ENCODE data around the gene SLC35F3. TPM values are rescaled to one million over a fixed set of nuclear protein-coding genes. Genes with fewer than 3 reads are reported as not detected.
"Not testable (repeated sequence)": the region's sequence is repeated elsewhere in the genome, so short reads cannot be mapped to it uniquely, and the experiment has no call there.

SLC35F3 gene
- polyA plus RNA-seq (ENCODE audit: insufficient read length in 3 of 3): under 1 TPM; 0.42 to 0.75 (median 0.69) TPM

DNA sequence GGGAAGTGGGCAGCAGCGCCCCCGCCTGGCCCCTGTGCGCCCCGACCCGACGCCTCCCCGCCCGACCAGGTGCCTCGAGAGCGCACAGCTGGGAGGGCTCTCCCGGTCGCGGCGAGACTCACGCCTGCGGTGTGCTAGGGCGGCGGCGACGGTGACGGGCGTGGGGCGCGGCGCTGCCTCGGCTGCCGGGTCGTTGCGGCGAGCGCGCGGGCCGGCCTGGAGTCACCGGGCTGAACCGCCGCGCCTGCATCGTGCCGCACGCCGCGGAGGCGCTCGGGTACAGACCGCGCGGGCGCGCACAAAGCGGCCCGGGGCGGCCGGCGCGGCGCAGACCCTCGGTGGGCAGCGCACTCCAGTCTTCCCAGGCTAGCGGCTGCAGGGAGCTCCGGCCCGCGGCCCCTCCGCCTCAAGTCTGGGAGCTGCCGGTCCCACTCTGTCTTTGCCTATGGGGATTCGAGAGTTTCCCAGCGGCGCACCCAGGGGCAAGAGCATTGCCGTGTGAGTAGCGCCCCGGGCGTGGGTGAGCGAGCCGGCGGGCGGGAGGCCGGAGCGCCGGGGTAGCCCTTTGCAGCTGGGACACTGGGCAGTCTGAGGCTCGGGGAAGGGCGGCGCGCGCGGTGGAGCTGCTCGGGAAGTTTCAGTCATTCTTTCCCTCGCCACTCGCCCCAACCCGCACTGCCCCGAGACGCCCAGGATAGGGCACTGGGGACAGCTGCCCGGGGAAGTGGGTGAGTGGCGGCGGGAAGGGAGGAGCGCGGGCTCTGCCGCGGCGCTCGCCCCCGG, at the start of gene SLC35F3:
SLC35F3 (plus strand) TSS at position 44 of the 783 bp plus-strand sequence.
- no peak for DNase-seq (ENCODE audit: low read depth in 3 of 3, low spot score in 2 of 3)

DNA sequence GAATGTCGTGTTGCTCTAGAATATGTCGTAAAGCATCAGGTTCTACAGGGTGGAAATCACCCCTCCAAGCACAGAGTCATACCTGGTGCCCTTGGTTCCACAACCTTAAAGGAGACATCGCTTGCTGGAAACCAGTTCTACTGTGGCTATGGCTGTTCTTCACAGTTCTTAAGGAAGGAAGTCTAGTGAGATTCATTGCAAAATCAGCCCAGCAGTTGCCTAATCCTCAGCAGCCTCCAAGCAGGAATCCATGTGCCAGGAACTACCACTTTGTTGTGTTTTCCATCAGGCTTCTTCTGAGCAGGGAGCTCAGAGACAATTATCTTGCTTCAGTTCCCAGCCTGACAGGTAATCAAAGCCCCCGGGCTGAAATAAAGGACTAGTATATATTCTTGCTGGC, 45.0 kb upstream of the SLC35F3 start:
- no peak for DNase-seq (ENCODE audit: low read depth in 3 of 3, low spot score in 2 of 3)

DNA sequence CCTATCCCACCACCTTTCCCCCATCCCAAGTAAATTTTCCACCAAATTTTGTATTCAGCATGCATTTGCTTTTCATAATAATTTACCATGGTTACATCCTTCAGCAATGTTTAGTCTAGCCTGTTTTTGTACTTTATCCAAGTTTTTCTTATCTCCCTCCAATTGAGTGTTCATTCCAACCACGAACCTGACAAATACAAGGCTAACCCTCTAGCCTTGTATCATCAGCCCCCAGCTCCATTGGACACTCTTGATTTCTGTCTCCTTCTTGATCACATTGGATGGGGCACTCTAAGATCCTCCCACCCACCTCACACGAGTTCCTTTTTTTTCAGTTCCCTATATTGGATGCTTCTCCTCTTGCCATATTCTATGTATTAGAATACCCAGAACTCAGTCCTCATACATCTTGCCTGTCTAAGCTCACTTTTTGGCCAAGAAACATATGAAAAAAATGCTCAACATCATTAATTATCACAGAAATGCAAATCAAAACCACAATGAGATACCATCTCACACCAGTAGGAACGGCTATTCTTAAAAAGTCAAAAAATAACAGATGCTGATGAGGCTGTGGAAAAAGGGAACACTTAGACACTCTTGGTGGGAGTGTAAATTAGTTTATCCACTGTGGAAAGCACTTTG, 40.5 kb upstream of the SLC35F3 start:
- DNase-seq (ENCODE audit: low read depth in 3 of 3, low spot score in 2 of 3): no peak

DNA sequence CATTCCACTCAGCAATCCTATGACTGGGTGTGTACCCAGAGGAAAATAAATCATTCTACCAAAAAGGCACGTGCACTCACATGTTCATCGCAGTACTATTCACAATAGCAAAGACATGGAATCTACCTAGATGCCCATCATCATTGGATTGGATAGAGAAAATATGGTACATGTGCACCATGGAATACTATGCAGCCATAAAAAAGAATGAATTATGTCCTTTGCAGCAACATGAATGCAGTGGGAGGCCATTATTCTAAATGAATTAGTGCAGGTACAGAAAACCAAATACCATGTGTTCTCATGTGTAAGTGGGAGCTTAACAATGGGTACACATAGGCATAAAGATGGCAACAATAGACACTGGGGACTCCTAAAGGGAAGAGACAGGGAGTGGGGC, 39.9 kb upstream of the SLC35F3 start:
- DNase-seq (ENCODE audit: low read depth in 3 of 3, low spot score in 2 of 3): no peak

DNA sequence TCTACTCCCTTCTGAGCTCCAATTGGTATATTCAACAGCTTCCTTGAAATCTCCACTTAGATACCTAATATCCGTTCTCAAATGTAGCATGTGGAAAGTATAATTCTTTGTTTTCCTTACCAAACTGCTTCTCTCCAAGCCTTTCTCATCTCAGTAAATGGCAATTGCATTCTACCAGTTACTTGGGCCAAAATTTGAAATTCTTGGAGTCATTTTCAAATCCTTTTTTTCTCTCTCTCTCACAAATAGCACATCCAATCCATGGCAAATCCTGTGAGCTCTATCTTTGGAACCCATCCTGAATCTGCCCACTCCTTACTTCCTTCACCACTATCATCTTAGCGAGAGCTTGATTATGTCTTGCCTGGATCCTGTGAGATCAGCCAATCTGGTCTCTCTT, 39.3 kb upstream of the SLC35F3 start:
- DNase-seq (ENCODE audit: low read depth in 3 of 3, low spot score in 2 of 3): no peak

DNA sequence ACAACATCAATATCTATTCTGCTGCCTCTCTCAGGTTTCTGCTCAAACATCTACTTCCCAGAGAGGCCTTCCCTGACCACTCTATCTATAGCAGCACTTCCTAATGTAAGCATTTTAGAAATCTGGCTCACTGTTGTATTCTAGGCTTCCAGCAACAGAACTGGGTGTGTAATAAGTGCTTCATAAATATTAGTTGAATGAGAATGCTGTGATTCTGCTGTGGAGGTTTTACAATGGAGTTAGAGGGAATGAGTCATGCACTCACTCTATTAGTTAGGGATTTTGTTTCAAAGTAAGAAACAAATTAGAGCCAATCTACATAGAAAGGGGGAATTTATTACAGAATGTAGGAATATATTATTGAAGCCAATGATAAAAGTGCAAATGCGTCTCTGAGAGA, 38.6 kb upstream of the SLC35F3 start:
- no peak for DNase-seq (ENCODE audit: low read depth in 3 of 3, low spot score in 2 of 3)

DNA sequence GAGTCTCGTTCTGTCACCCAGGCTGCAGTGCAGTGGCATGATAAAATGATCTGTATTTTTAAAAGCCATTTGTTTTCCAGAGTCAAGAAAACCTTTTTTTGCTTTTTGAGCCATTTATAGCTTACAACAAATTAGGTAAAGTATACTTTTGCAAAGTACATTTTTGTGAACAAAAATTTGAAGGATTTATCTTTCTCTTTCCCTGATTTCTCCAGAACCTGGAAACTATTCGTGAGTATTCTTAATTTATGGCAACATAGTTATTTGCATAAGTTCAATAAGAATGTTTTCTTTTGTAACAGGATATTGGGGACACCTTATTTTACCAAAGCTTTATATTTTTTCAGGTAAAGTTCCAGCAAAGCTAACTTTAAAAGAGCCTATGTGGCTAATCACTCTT, 37.4 kb upstream of the SLC35F3 start:
- no peak for DNase-seq (ENCODE audit: low read depth in 3 of 3, low spot score in 2 of 3)

DNA sequence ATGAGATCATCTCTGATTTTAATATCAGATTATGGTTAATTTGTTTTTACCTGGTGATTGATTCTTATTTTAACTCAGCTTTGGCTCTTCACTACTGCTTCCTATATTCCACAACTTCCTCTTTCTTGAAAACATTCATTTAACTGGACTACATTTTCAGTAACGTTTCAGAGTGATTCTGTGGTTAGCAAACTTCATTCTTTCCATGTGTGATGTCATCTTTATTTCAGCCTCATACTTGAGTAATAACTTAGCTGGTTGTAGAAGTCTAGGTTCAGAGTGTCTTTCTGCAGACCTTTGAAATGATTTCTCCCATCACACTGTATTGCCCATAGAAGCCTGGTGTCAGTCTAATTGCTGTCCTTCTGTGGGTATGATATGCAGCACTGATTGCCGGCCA, 36.0 kb upstream of the SLC35F3 start:
- DNase-seq (ENCODE audit: low read depth in 3 of 3, low spot score in 2 of 3): no peak

DNA sequence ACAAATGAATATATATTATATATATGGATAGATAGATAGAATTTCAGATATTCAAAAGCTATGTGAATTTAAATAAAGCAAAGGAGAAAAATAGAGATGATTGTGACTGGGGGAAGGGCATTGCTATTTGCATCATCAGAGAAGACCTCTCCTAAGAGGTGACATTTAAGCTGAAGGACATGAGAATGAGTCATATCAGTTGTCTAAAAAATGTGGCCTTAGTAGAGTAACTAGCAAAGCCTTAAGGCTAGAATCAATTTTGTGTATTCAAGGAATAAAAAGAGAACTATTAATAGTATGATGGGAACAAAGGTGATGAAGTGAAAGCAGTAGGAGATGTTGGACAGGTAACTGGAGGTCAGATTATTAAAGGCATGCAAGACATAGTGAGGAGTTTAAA, 34.8 kb upstream of the SLC35F3 start:
- no peak for DNase-seq (ENCODE audit: low read depth in 3 of 3, low spot score in 2 of 3)

DNA sequence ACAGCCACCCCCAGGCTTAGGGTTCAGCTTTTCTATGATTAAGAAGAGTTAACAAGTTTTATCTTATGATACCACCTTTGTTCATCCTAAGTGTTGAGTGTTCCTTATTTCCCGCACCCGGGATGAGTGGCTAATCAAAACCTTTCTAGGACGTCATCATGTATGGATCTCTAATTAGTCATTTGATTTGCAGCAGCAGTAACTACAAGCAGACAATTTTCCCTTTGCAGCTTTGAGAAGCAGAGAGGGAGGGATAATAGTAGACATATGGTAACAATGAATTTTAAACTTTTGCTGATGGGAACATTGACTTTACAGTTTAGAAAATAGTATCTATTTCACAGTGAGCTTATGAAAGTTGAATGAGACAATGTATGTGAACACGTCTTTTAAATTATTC, 30.8 kb upstream of the SLC35F3 start:
- no peak for DNase-seq (ENCODE audit: low read depth in 3 of 3, low spot score in 2 of 3)

DNA sequence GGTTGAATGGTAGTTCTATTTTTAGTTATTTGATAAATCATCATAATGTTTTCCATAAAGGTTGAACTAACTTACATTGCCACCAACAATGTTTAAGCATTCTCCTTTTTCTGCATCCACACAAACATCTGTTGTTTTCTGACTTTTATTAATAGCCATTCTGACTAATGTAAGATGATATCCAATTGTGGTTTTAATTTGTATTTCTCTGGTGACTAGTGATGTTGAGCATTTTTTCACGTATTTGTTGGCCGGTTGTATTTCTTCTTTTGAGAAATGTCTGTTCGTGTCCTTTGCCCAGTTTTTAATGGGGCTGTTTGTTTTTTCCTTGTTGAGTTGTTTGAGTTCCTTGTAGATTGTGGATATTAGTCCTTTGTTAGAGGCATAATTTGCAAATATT, 24.6 kb upstream of the SLC35F3 start:
- no peak for DNase-seq (ENCODE audit: low read depth in 3 of 3, low spot score in 2 of 3)

DNA sequence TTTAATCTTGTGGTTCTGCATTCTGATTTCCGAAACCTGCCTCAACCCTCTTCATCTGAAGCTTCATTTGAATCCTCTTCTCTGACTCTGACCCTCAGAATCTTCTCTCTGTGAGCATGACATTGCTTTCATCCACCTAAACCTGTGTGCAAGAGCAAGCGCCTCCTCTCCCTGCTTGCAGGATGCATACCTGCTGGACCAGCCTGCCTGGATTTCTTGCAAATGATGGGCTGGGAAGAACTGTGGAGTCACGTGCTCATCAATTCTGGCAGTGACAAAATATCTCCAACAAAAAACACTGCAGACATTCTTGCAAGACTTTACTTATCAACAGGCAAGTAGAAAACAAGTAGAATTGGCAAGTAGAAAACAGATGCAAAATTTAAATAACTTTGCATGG, 20.8 kb upstream of the SLC35F3 start:
- DNase-seq (ENCODE audit: low read depth in 3 of 3, low spot score in 2 of 3): no peak

DNA sequence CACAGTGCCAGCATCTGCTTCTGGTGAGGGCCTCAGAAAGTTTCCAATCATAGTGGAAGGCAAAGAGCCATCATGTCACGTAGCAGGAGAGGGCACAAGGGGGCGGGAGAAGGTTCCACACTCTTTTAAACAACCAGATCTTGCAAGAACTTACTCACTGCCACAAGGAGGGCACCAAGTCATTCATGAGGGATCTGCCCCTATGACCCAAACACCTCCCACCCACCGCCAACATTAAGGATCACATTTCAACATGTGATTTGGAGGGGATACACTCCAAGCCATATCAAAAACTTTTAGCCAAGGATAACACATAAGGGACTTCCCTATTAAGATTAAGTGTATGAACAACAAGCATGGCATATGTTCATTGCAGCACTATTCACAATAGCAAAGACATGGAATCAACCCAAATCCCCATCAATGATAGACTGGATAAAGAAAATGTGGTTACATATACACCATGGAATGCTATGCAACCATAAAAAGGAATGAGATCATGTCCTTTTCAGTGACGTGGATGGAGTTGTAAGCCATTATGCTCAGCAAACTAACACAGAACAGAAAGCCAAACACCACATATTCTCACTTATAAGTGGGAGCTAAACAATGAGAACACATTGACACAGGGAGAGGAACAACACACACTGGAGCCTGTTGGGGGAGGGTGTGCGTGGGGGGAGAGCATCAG, 19.9 kb upstream of the SLC35F3 start:
- DNase-seq (ENCODE audit: low read depth in 3 of 3, low spot score in 2 of 3): no peak

DNA sequence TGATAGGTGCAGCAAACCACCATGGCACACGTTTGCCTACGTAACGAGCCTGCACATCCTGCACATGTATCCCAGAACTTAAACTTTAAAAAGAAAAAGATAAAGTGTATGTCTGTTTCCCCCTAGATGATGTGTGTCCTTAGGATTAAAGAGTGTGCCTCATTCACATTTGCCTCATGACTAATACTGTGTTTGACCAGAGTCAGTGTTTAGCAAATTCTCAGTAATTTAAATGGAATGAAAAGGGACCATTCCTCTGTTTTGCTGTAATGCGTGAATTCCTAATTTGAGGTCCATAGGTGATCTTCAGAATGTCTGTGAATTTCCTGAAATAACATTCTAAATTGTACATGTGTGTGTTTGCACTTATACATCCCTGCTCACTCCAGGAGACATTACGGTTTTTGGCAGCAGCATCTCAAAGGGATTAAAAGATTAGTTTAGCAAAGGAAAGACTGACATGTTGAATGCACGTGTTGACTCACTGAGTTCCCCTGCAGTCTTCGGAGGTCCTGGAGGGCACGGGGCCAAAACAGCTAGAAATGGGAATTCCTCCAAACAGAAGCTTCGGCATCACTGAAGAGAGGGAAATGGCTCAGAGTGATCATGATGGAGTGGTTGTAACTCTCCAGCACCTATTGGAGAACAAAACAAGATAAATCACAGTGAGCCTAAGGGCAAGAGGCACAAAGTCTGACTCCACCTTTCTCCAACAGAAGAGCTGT, 19.1 kb upstream of the SLC35F3 start:
- no peak for DNase-seq (ENCODE audit: low read depth in 3 of 3, low spot score in 2 of 3)

DNA sequence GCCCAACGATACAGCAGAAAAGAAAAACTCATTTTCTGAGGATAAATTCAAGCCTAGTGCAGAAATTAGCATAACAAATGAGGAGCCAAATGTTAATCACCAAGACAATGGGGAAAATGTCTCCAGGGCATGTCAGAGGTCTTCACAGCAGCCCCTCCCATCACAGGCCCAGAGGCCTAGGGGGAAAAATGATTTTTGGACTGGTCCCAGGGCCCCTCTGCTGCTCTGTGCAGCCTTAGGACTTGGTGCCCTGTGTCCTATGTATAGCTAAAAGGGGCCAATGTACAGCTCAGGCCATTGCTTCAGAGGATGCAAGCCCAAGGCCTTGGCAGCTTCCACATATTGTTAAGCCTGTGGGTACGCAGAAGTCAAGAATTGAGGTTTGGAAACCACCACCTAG, 13.3 kb upstream of the SLC35F3 start:
- DNase-seq (ENCODE audit: low read depth in 3 of 3, low spot score in 2 of 3): not testable (repeated sequence)

DNA sequence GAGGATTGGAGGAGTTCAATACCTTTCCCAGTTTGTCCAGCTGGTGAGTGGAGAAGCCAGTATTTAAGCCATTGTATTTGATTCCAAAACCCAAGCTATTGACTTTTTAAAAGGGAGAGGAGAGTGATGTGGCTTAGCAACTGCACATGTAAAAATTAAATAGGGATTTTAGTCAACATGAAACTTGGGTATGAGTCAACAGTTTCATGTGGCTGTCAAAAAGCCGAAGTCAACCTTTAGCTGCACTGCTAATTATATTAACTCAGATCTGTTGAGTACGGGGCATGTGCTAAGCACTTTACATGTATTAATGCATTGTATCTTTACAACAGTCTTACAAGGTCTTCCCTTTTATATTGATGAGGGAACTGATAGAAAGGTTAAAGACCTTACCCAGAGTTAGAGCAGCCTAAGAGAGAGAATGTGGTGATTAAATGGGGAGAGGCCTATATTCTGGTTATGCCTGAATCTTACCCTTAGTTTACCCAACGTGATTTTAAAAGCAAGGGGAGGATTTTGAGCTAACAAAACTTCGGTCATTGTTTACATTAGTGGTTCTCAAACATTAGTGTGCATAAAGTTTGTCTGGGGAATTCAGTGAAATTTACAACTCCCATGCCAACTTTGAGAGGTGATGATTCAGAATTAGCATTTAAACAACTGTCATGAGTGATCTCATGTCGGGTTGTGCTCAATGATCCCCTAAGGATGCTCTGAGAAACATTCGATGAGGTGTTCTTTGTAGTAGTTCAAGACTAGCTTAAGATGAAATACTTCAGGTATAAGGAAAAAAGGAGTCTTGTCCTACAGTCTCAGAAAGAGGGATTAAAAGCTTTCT, 6.9 kb upstream of the SLC35F3 start:
- DNase-seq (ENCODE audit: low read depth in 3 of 3, low spot score in 2 of 3): no peak

DNA sequence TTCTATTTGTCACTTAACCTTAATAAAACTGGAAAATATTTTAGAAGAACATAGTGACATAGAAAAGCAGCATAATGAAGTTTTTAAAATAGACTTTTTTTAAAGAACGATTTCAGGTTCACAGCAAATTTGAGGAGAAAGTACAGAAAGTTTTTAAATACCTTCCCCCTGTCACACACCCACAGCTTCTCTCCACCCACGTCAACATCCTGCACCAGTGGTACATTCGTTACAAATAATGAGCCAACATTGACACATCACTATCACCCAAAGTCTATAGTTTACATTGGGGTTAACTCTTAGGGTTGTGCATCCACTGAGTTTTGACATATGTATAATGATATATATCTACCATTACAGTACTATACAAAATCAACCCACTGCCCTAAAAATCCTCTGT, 3.0 kb upstream of the SLC35F3 start:
- no peak for DNase-seq (ENCODE audit: low read depth in 3 of 3, low spot score in 2 of 3)

DNA sequence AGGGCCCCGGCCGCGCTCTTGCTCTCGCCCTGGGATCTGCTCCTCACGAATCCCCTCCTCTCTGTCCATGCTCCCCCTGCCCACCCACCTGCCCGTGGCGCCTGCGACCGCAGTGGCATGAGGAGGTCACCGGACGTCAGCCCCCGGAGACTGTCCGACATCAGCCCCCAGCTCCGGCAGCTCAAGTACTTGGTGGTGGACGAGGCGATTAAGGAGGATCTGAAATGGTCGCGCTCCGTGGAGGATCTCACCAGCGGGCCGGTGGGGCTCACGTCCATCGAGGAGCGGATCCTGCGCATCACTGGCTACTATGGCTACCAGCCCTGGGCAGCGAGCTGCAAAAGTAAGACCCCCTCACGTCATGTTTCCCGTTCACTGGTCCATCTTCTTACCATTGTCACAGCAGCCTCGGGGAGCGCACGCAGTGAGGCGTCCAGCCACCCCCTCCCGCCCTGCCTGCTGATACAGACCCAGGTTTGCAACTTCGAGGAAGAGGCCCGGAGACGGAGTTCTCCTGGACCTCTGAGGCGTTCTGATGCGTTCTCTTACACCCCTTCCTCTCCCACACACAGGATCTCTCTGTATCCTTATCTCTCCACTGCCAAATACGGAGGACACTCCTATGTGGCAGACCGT, 1.1 kb downstream of the SLC35F3 start:
- DNase-seq (ENCODE audit: low read depth in 3 of 3, low spot score in 2 of 3): no peak

DNA sequence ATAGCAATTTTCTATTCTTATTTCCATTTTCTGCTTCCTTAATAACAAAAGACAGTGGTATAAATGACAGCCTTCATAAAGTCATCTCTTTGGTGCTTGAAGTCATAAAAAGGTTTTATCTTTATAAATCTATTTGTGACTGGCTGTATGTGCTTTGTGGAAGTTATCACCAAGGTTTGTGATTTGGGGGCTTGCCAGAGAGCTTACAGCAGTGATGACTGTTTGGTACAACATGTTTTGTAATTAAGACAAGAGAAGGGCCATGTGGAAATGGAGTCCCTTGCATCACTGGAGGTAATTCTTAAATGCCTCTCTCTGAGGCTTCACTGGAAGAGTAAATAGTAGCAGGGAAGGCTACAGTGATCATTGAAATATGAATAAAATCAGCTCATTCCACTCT, 2.7 kb downstream of the SLC35F3 start:
- no peak for DNase-seq (ENCODE audit: low read depth in 3 of 3, low spot score in 2 of 3)

DNA sequence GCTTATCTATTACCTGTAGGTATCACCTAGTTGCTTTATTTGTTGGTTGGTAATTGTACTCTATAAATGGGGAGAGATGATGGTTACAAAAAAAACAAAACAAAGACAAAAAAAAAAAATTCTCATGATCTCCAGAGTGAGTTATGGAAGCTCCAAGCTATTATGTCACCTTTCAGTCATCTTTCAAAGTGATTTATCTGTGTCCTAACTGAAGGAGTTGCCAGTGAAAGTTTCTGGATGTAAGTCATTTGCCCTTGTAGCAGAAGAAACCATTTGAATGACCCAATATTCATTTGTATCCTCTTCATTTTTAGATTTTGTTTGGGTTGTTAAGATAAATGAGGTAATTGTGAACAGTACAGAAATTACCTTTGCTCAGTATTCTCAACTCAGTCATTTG, 3.6 kb downstream of the SLC35F3 start:
- no peak for DNase-seq (ENCODE audit: low read depth in 3 of 3, low spot score in 2 of 3)

All from right renal cortex interstitium (tissue), 3 donors.